ENCODE data around the gene NOX5.

The NOX5 gene

DNA sequence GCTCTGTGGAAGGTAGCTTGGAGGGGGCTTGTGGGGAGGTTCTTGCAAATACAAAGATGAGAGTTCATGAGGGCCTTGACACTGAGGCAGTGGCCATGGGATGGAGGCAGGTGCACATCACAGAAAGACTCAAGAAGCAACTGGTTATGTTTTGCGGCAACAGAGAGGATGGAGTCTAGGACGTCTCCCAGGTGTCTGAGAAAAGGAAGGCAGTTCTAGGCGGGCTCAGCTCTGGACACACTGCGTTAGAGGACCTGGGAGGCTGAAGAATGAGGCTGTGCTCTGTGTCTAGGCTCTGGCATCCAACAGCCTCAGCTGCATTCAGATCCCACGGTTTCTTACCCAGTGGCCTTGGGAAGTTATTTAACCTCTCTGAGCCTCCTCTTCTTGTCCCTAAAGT is 23.5 kb downstream of the NOX5 start:
- no peaks in the 10 kb centered on the region for H3K36me3 Mint-ChIP-seq
- no peaks in the 10 kb centered on the region for H3K9me3 Mint-ChIP-seq
- no peak overlapping the region for H3K27ac Mint-ChIP-seq
- no peak for ATAC-seq (replicated peaks)
- no peak for DNase-seq
- H3K4me1 Mint-ChIP-seq, result no peaks in the 10 kb centered on the region
- H3K27me3 Mint-ChIP-seq, result peaks cover 19 to 25% of the 10 kb centered on the region in 2 donors
- H3K4me3 Mint-ChIP-seq, result no peak overlapping the region

DNA sequence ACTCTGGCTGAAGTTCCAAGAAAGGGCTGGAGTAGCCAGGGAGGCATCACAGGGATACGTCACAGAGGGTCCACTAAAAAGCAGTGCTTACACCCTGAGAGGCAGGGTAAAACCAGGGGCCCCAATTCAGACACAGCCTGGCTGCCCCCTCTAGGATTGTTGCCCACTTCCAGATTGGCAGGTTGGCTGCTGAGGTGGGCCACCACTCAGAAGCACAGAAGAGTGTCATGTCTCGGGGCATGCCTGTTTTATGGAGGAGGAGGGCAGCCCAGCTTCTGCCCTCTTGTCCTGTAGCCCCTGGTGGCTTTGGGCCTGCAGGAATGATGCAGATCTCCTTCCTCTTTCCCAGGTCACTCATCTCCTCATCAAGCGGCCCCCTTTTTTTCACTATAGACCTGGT is 24.0 kb downstream of the NOX5 start:
- peak overlapping the region; percentile 32 for H3K27ac Mint-ChIP-seq
- peaks cover 19 to 25% of the 10 kb centered on the region in 2 donors for H3K27me3 Mint-ChIP-seq
- no peaks in the 10 kb centered on the region for H3K4me1 Mint-ChIP-seq
- no peak overlapping the region for H3K4me3 Mint-ChIP-seq
- H3K9me3 Mint-ChIP-seq, result no peaks in the 10 kb centered on the region
- ATAC-seq (replicated peaks), result no peak
- no peak for DNase-seq
- H3K36me3 Mint-ChIP-seq, result no peaks in the 10 kb centered on the region

DNA sequence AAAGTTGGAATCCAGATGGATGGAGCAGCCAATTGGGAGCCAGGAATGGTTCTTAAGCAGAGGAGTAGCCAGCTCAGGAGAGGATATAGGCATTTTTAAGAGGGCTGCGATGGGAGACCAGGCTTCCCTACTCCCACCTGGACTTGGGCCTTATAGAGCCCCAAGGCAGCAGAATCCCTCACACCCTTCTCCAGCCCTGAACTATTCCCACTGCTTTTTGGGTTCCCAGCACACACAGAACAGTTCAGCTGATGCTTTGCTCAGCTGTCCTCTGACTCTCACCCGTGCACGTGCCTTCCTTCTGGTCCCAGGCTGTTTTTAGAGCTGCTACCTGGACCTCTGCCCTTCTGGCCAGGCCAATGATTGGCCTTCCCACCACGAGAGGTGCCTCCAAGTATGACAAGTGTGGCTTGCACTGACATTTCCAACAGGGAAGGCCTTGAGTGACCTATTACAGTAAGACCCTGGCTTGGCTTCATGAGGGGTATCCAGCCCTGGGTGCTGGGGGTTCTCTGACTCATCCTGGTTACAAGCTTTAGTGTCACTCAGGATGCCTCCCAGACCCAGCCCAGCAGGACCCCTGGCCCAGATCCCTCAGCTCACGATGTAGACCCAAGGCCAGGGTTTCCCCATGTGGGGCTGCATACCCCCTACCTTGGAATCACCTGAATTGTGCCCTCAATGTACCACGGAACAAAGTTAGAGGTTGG is 25.2 kb downstream of the NOX5 start:
- Mint-ChIP-seq H3K36me3 (no peaks in the 10 kb centered on the region), H3K27ac (no peak overlapping the region), H3K9me3 (no peaks in the 10 kb centered on the region), H3K4me3 (no peak overlapping the region), H3K4me1 (no peaks in the 10 kb centered on the region), H3K27me3 (peaks cover 19 to 25% of the 10 kb centered on the region in 2 donors)
- DNase-seq, result no peak
- no peak for ATAC-seq (replicated peaks)

DNA sequence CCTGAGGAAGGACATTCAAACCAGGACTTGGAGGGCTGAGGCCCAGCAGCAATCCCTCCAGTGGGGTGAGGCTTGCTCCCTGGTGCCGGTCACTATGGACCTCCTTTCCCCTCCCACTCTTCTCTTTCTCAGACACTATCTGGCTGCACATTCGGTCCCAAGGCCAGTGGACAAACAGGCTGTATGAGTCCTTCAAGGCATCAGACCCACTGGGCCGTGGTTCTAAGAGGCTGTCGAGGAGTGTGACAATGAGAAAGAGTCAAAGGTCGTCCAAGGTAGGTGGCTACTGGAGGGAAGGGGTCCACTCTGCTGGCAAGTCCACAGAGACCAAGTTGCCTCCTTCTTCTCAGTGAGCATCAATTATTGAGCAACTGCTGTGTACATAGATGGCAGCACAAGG is 28.0 kb downstream of the NOX5 start:
- peaks cover 7 to 12% of the 10 kb centered on the region in 2 donors for H3K27me3 Mint-ChIP-seq
- no peaks in the 10 kb centered on the region for H3K4me1 Mint-ChIP-seq
- no peak overlapping the region for H3K4me3 Mint-ChIP-seq
- DNase-seq (no peak), ATAC-seq (replicated peaks) (no peak)
- H3K36me3 Mint-ChIP-seq, result no peaks in the 10 kb centered on the region
- H3K27ac Mint-ChIP-seq, result no peak overlapping the region
- no peaks in the 10 kb centered on the region for H3K9me3 Mint-ChIP-seq

DNA sequence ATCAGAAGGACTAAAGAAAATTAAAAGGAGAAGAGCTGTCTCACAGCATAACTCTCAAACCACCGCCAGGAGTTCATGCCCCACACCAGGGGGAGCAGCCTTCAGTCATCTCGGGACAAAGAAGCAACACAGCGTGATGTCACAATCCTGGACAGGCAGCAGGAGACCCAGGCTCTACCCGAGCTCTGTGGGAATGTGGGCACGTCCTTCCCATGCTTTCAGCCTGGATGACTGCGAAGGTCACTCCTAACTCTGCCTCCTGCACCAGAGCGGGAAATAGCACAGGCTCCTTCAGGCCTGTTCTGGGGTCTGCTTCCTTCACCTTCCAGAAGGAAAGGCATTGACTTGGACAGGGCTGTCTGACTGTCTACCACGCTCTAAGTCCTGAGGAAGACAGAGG is 31.3 kb downstream of the NOX5 start:
- no peak for ATAC-seq (replicated peaks)
- H3K27me3 Mint-ChIP-seq, result peaks cover 7 to 11% of the 10 kb centered on the region in 2 donors
- H3K36me3 Mint-ChIP-seq, result no peaks in the 10 kb centered on the region
- H3K27ac Mint-ChIP-seq, result no peak overlapping the region
- no peak overlapping the region for H3K4me3 Mint-ChIP-seq
- no peaks in the 10 kb centered on the region for H3K4me1 Mint-ChIP-seq
- DNase-seq, result no peak
- no peaks in the 10 kb centered on the region for H3K9me3 Mint-ChIP-seq

DNA sequence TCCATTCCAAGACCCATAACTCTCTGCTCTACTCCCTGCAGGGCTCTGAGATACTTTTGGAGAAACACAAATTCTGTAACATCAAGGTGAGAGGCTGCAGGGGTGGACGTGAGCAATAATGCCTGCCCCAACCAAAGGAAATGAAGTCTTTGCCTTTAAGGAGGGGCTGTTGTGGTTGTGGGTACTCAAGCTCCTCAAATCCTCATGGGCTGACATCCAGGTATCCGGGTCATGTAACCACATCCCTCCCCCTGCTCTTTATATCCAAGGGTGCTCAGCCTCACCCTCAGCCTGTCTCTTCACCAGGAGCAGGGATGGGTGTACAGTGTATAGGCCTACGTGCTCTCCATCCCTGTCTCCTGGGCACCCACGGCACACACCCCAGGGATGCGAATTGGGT is 32.3 kb downstream of the NOX5 start:
- no peak overlapping the region for H3K27ac Mint-ChIP-seq
- H3K9me3 Mint-ChIP-seq, result no peaks in the 10 kb centered on the region
- ATAC-seq (replicated peaks), result no peak

DNA sequence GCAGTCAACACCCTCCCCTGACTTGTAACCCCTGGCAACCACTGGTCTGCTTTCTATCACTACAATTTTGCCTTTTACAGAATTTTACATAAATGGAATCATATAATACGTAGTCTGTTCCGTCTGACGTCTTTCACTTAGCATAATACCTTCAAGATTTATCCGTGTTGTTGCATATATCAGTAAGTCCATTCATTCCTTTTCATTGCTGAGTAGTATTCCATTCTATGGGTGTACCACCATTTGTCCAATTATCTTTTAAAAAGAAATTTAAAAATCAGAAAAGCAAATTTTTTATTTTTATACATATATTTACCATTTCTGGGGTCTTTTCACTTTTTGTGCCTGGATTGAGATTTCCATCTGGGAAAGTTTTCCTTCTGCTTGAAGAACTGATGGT is 35.5 kb downstream of the NOX5 start:
- no peak for ATAC-seq (replicated peaks)
- no peaks in the 10 kb centered on the region for H3K9me3 Mint-ChIP-seq
- no peaks in the 10 kb centered on the region for H3K4me1 Mint-ChIP-seq
- H3K4me3 Mint-ChIP-seq, result no peak overlapping the region
- peaks cover 21 to 26% of the 10 kb centered on the region in 2 donors for H3K27me3 Mint-ChIP-seq
- no peak for DNase-seq
- H3K36me3 Mint-ChIP-seq, result no peaks in the 10 kb centered on the region
- H3K27ac Mint-ChIP-seq, result no peak overlapping the region

More for the DNA sequence above, 32.3 kb downstream of the NOX5 start:
- Mint-ChIP-seq H3K4me1 (no peaks in the 10 kb centered on the region), H3K36me3 (no peaks in the 10 kb centered on the region), H3K4me3 (no peak overlapping the region), H3K27me3 (peaks cover 13 to 15% of the 10 kb centered on the region in 2 donors)
- no peak for DNase-seq

DNA sequence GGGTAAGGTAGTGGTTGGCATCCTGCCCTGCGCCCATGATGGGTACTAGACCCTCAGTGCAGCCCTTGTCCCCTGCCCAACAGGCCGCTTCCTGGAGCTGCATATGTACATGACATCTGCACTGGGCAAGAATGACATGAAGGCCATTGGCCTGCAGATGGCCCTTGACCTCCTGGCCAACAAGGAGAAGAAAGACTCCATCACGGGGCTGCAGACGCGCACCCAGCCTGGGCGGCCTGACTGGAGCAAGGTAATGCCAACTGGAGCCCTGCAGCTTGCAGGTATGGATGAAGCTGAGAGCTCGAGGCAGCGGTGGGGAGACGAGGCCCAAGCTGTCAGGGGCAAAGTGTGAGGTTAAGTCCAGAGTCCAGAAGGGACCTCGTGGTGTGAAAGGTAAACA is 40.8 kb downstream of the NOX5 start:
- no peak for ATAC-seq (replicated peaks)
- Mint-ChIP-seq H3K27ac (no peak overlapping the region), H3K27me3 (peaks cover 31 to 36% of the 10 kb centered on the region in 2 donors), H3K9me3 (no peaks in the 10 kb centered on the region), H3K4me1 (peaks cover 10% of the 10 kb centered on the region in 2 donors), H3K4me3 (no peak overlapping the region), H3K36me3 (no peaks in the 10 kb centered on the region)
- DNase-seq, result no peak

DNA sequence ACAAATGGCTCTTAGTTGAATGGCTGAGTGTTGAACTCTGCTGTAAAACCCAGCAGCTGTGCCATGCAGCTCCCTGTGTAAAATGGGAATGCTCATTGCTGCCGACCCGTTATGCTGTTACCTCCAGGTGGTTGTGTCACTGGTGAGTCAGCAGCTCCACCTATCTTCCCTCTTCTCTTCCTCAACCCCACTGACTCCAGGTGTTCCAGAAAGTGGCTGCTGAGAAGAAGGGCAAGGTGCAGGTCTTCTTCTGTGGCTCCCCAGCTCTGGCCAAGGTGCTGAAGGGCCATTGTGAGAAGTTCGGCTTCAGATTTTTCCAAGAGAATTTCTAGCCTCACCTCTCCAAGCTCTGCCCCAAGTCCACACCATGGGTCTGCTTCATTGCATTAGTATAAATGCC is 41.9 kb downstream of the NOX5 start:
- Mint-ChIP-seq H3K4me1 (peaks cover 10% of the 10 kb centered on the region in 2 donors), H3K27me3 (peaks cover 27 to 30% of the 10 kb centered on the region in 2 donors), H3K36me3 (no peaks in the 10 kb centered on the region), H3K4me3 (no peak overlapping the region), H3K27ac (no peak overlapping the region), H3K9me3 (no peaks in the 10 kb centered on the region)
- DNase-seq (no peak), ATAC-seq (replicated peaks) (no peak)

DNA sequence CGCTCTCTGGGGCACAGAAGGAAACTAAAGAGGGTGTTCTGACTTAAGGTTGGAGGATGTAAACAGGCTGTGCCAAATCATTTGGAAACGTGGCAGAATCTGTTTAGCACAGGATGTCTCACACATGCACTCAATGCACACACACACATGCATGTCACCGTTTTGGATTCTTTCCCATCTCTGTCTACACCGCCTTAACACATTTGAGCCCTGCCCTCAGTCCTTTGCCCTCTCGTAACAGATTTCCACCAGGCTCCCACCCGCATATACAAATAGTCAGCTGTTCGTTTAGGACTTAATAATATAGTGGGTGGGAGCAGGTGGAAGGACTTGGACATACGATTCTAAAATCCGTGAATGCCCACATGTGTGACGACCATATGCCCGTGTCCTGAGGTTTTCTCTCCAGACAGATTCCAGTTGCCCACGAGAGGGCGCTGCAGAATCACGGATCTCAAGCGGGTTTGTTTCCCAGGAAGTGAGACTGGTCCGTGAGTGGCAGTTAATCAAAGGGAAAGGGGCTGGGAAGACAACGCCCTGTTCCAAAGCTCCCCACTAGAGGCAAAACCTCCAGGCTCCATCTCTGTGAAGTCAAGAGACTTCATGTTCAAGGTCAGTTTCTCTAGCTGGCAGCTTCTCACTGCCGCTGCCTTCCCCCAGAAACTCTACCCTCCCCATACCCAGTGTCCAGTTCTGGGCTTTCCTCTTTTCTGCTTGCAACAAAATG is 44.5 kb downstream of the NOX5 start:
- H3K4me3 Mint-ChIP-seq, result no peak overlapping the region
- peak; percentile 63 to 72 for ATAC-seq (replicated peaks)
- H3K27ac Mint-ChIP-seq, result no peak overlapping the region
- DNase-seq, result peak; percentile 44
- H3K27me3 Mint-ChIP-seq, result peaks cover 23 to 30% of the 10 kb centered on the region in 2 donors
- no peaks in the 10 kb centered on the region for H3K36me3 Mint-ChIP-seq
- peaks cover 10% of the 10 kb centered on the region in 2 donors for H3K4me1 Mint-ChIP-seq
- H3K9me3 Mint-ChIP-seq, result no peaks in the 10 kb centered on the region

DNA sequence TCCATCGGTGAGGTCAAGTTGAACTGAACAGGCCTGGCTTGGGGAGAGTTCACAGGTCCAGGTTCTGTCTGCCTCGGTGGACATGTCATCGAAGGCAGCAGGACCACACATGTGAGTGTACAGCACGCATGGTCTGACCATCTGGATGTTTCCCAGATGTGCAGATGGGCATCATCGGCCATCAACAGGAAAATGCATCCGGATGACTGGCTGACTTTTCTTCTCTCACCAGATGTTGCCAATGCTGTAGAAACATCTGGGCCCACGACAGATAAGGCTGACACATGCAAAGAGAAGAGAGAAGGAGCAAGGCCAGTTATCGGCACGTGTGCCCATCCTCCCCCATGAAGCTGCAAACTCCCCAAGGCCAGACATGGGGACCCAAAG is 45.1 kb downstream of the NOX5 start:
- Mint-ChIP-seq H3K4me3 (no peak overlapping the region), H3K36me3 (no peaks in the 10 kb centered on the region), H3K9me3 (no peaks in the 10 kb centered on the region), H3K27ac (no peak overlapping the region), H3K4me1 (peaks cover 10% of the 10 kb centered on the region in 2 donors), H3K27me3 (peaks cover 18 to 25% of the 10 kb centered on the region in 2 donors)
- DNase-seq, result no peak
- ATAC-seq (replicated peaks), result no peak

DNA sequence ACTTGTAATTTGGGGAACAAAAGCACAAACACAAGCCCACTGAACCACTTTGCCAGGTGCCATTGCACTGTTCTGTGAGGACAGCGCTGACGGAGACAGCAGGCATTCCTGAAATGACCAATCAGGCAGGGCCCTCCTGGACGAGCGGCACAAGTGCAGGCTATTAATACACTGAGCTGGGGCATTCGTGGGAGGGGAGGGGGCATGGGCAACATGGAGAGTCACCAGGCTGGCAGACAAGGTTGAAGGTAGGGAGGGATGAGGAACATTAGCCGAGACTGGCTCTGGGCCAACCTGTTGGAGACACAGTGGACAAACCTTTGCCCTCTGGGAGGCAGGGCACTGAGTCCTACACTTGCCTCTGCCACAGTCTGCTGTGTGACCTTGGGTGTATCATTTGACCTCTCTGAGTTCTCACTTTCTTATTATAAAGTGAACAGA is 45.6 kb downstream of the NOX5 start:
- Mint-ChIP-seq H3K9me3 (no peaks in the 10 kb centered on the region), H3K27me3 (peaks cover 16 to 23% of the 10 kb centered on the region in 2 donors), H3K4me1 (peaks cover 10% of the 10 kb centered on the region in 2 donors), H3K36me3 (no peaks in the 10 kb centered on the region), H3K4me3 (no peak overlapping the region), H3K27ac (no peak overlapping the region)
- ATAC-seq (replicated peaks) (no peak), DNase-seq (no peak)

DNA sequence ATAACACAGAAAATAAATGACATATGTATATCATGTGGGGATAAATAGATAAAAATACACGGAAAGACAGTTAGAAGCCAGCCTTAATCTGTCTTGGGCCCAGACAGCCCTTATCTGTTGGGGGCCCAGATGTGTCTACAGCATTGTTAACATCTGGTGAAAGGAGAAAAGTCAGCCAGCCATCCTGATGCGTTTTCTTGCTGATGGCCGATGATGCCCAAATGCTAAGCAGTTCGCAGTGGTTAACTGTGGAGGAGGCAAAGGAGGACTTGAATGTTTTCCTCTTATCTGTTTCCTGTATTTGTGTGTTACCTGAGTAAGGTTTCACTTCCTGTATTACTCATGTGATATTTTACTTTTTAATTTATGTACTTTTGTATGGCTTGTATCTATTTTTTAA is 46.2 kb downstream of the NOX5 start:
- Mint-ChIP-seq H3K36me3 (no peaks in the 10 kb centered on the region), H3K27ac (no peak overlapping the region), H3K9me3 (no peaks in the 10 kb centered on the region), H3K4me1 (peaks cover 10% of the 10 kb centered on the region in 2 donors), H3K27me3 (peaks cover 19 to 21% of the 10 kb centered on the region in 2 donors), H3K4me3 (no peak overlapping the region)
- no peak for DNase-seq
- peak; percentile 59 to 71 for ATAC-seq (replicated peaks)

DNA sequence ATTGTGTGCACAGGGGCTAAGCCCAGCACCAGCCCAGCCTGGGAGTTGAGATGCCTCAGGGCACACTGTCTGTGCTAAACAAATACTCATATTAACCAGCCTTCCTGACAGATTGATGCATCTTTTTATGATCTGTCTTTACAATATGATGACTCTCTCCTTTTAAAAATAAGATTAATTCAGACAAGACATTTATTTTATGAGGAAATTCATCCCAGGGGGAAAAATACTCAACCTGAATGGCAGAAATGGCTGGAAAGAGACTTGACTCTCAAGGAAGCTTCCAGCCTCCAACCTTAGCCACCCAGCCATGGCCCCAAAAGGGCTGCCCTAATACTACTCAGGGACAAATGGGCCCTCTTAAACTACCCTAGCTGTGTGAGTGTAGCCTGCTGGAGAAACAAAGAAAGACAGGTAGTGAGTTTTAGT is 46.9 kb downstream of the NOX5 start:
- H3K27ac Mint-ChIP-seq, result no peak overlapping the region
- no peak for DNase-seq
- ATAC-seq (replicated peaks), result peak in 1 of 2 donors; percentile 10
- H3K4me3 Mint-ChIP-seq, result no peak overlapping the region
- H3K36me3 Mint-ChIP-seq, result no peaks in the 10 kb centered on the region
- H3K9me3 Mint-ChIP-seq, result no peaks in the 10 kb centered on the region
- peaks cover 10% of the 10 kb centered on the region in 2 donors for H3K4me1 Mint-ChIP-seq
- H3K27me3 Mint-ChIP-seq, result peaks cover 17 to 19% of the 10 kb centered on the region in 2 donors

DNA sequence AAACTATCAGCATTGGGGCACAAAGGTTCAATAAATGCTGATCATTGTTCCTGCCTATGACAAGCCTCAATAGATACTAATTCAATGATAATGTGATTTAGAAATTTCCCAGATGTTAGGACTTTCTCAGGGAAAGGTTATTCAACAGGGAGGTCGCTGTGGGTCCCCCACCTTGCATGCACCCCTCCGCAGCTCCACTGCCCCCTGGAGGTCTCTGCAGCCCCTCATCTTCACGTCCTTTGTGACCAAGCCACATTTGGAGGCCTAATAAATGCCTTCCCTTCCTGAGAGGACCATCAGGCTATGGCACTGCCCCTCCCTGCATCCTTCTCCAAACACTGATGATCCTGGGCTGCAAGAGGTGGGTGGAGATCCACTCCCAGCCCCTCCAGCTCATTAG is 50.2 kb downstream of the NOX5 start:
- Mint-ChIP-seq H3K4me1 (peaks cover 0 to 2% of the 10 kb centered on the region in 2 donors), H3K4me3 (no peak overlapping the region), H3K9me3 (peaks cover 0 to 3% of the 10 kb centered on the region in 2 donors), H3K27ac (no peak overlapping the region), H3K36me3 (no peaks in the 10 kb centered on the region), H3K27me3 (peaks cover 9 to 11% of the 10 kb centered on the region in 2 donors)
- ATAC-seq (replicated peaks) (no peak), DNase-seq (no peak)

Measured in stimulated activated naive B cell treated with anti-CD40 and anti-IgM and Interleukin-4, amounts not matched to agents 10 μg/mL and 1 μg/mL and 100 μg/mL, for 72 hours (primary cell).